Pancreas (tissue), 10 donors: ENCODE results near the gene PAIP2. TPM values are rescaled to one million over a fixed set of nuclear protein-coding genes. Genes with fewer than 3 reads are reported as not detected.

Experiments
- ATAC-seq, 4 donors: fragments of 200-7000 bp; cut with Tn5 transposase; one replicate each; pipeline versions ENCODE4 v1.8.0 to v1.9.1; 2020; ENCODE audit warnings: mild to moderate bottlenecking in 4 of 4, moderate library complexity in 4 of 4
- DNase-seq, 6 donors: peaks; one replicate each; pipeline ENCODE4 v3.0.0-alpha.2; 2020
- FAIRE-seq: peaks from 2 replicates; lab custom pipeline; 2012; peaks lifted over from hg19 to GRCh38; lab: Jason Lieb, UNC
- H3K27ac ChIP-seq, 4 donors: fragments of 200-600 bp; sonication (generic); 1 replicate in 3 of 4; 2 replicates in 1 of 4; pipeline versions ENCODE4 v1.5.0 to v1.8.0; 2020
- H3K27me3 ChIP-seq, 4 donors: fragments of 200-600 bp; one replicate each; pipeline ENCODE4 v1.8.0; 2021
- H3K36me3 ChIP-seq, 3 donors: fragments of 200-600 bp; sonication (generic) in 1 of 3; one replicate each; pipeline versions ENCODE4 v1.5.0 to v1.8.0; 2020 to 2021
- H3K4me1 ChIP-seq, 3 donors: fragments of 200-600 bp; one replicate each; pipeline ENCODE4 v1.8.0; 2021
- H3K4me3 ChIP-seq, 4 donors: fragments of 200-600 bp; sonication (generic) in 2 of 4; one replicate each; pipeline versions ENCODE4 v1.5.0 to v1.8.0; 2020 to 2021
- H3K9me3 ChIP-seq, 4 donors: fragments of 200-600 bp; one replicate each; pipeline ENCODE4 v1.8.0; 2021
- CTCF ChIP-seq, 4 donors: fragments of 200-600 bp; sonication (generic) in 3 of 4; IDR thresholded peaks; one replicate each; pipeline versions ENCODE4 v1.5.0 to v1.8.0; 2021; ENCODE audit warnings: antibody characterized with exemption in 4 of 4
- WGBS, 2 donors: extraction: QIAGEN DNeasy Blood & Tissue Kit; methylation state at CpG; one replicate each; pipeline ENCODE4 v1.1.7; 2013; 5-methylcytosine and 5-hydroxymethylcytosine counted together
- intact Hi-C, 3 donors: fragments of 100-400 bp; cut with DNase I; formaldehyde crosslinking; loops; one replicate each; pipeline versions ENCODE4 v1.11.1 to v1.14.2; 2022
- polyA plus RNA-seq, 2 donors: library from polyadenylated mRNA; stranded (reverse); fragments of 200-250 nt; gene quantifications; one replicate each; pipeline ENCODE4 v1.2.3, GENCODE V29; 2013
- total RNA-seq, 6 donors: library from RNA; stranded (reverse); fragmentation: NEBNext Ultra II Directional in 4 of 6; extraction: Animal tissue kit (Norgen Biotek cat#: 25700) in 4 of 6; gene quantifications; one replicate each; pipeline versions ENCODE4 v1.2.1 to v1.2.4, GENCODE V29; 2021 to 2023
- donor health status: healthy with polysubstance abuse.
- donor health status: DM: no; HTN: no; CAD: no; lungs with moderate emphysema.
- donor health status: DM: no; HTN: no; CAD: no.
- donor health status: control.
- donor health status: control.
- donor health status: Bipolar disorder and iron deficiency.
- donor health status: DM: yes; HTN: yes; CAD: no.
- donor health status: DM: no; HTN: no; CAD: no.
- donor health status: DM: no; HTN: no; CAD: no.
- donor health status: DM: yes; HTN: yes; CAD: no.

The PAIP2 gene
- total and polyA plus RNA-seq, 8 donors, result 18.2 to 57.4 (median 27.3) TPM

- FAIRE-seq, result no peak
- TF ChIP-seq CTCF (IDR thresholded peaks at IDR 0.05), result no peak
- WGBS, 2 donors, result 39 to 41% methylated on average over 1 of the region's 1 CpG
- H3K4me3 ChIP-seq, result no peak overlapping the region
- H3K4me1 ChIP-seq, result peaks cover 9 to 39% (median 28%) of the 10 kb centered on the region in 3 donors
- H3K36me3 ChIP-seq, result peaks cover 0 to 33% (median 27%) of the 10 kb centered on the region in 3 donors
- no peak for ATAC-seq
- intact Hi-C loops, result no loop called here
- H3K9me3 ChIP-seq, result no peaks in the 10 kb centered on the region
- H3K27me3 ChIP-seq, result no peaks in the 10 kb centered on the region
- no peak for DNase-seq
- no peak overlapping the region for H3K27ac ChIP-seq
Observed at GRCh38 chr5:139314276-139314675, 27.4 kb upstream of the PAIP2 start.

GRCh38 chr5:139315056-139315615, 26.5 kb upstream of the PAIP2 start:
- H3K4me1 ChIP-seq, result peaks cover 9 to 34% (median 23%) of the 10 kb centered on the region in 3 donors
- ATAC-seq, result no peak
- no peaks in the 10 kb centered on the region for H3K27me3 ChIP-seq
- H3K36me3 ChIP-seq, result peaks cover 0 to 40% (median 30%) of the 10 kb centered on the region in 3 donors
- intact Hi-C loops, result no loop called here
- no peak overlapping the region for H3K27ac ChIP-seq
- H3K4me3 ChIP-seq, result no peak overlapping the region
- WGBS, 2 donors, result 74 to 80% methylated on average over 3 of the region's 3 CpGs
- FAIRE-seq, result no peak
- no peaks in the 10 kb centered on the region for H3K9me3 ChIP-seq
- TF ChIP-seq CTCF (IDR thresholded peaks at IDR 0.05), result no peak
- DNase-seq, result no peak

- ATAC-seq (peak in 1 of 4 donors; percentile 26), DNase-seq (no peak), FAIRE-seq (no peak)
- Histone ChIP-seq H3K27me3 (no peaks in the 10 kb centered on the region), H3K27ac (no peak overlapping the region), H3K4me3 (no peak overlapping the region), H3K9me3 (no peaks in the 10 kb centered on the region), H3K4me1 (peaks cover 0 to 2% (median 0%) of the 10 kb centered on the region in 3 donors), H3K36me3 (peaks cover 0 to 5% (median 0%) of the 10 kb centered on the region in 3 donors)
- 74 to 78% methylated on average over 6 of the region's 6 CpGs for WGBS, 2 donors
- no peak for TF ChIP-seq CTCF (IDR thresholded peaks at IDR 0.05)
- intact Hi-C loops, result no loop called here
Observed at GRCh38 chr5:139335811-139336210, 5.8 kb upstream of the PAIP2 start.

GRCh38 chr5:139340051-139340450, 1.6 kb upstream of the PAIP2 start:
- intact Hi-C loops, result no loop called here
- H3K9me3 ChIP-seq, result no peaks in the 10 kb centered on the region
- TF ChIP-seq CTCF (IDR thresholded peaks at IDR 0.05), result no peak
- WGBS, 2 donors, result 87 to 90% methylated on average over 2 of the region's 2 CpGs
- no peak for DNase-seq
- no peaks in the 10 kb centered on the region for H3K36me3 ChIP-seq
- FAIRE-seq, result no peak
- no peak overlapping the region for H3K4me3 ChIP-seq
- H3K27me3 ChIP-seq, result no peaks in the 10 kb centered on the region
- H3K27ac ChIP-seq, result no peak overlapping the region
- peaks cover 0 to 22% (median 20%) of the 10 kb centered on the region in 3 donors for H3K4me1 ChIP-seq
- no peak for ATAC-seq

- H3K36me3 ChIP-seq, result no peaks in the 10 kb centered on the region
- DNase-seq, result no peak
- no peaks in the 10 kb centered on the region for H3K27me3 ChIP-seq
- FAIRE-seq, result no peak
- intact Hi-C loops, result no loop called here
- H3K9me3 ChIP-seq, result no peaks in the 10 kb centered on the region
- no peak for TF ChIP-seq CTCF (IDR thresholded peaks at IDR 0.05)
- peaks cover 0 to 22% (median 20%) of the 10 kb centered on the region in 3 donors for H3K4me1 ChIP-seq
- H3K4me3 ChIP-seq, result peak overlapping the region in 3 of 4 donors; percentile 71 to 86 (median 75)
- H3K27ac ChIP-seq, result peak overlapping the region in 2 of 4 donors; percentile 98
- 1% methylated on average over 17 of the region's 17 CpGs for WGBS, 2 donors
- peak in 1 of 4 donors; percentile 4 for ATAC-seq
Observed at GRCh38 chr5:139341187-139341688, 416 bp upstream of the PAIP2 start.
